HG03159 (cell line): Measurements from ENCODE around the gene TOP3B.

Experiments
- ATAC-seq: cut with Tn5 transposase; IDR thresholded peaks from one replicate; pipeline ENCODE4 v1.9.1; 2021; ENCODE audit warnings: mild to moderate bottlenecking, moderate library complexity; ENCODE audit not compliant: unreplicated experiment

TOP3B gene

DNA sequence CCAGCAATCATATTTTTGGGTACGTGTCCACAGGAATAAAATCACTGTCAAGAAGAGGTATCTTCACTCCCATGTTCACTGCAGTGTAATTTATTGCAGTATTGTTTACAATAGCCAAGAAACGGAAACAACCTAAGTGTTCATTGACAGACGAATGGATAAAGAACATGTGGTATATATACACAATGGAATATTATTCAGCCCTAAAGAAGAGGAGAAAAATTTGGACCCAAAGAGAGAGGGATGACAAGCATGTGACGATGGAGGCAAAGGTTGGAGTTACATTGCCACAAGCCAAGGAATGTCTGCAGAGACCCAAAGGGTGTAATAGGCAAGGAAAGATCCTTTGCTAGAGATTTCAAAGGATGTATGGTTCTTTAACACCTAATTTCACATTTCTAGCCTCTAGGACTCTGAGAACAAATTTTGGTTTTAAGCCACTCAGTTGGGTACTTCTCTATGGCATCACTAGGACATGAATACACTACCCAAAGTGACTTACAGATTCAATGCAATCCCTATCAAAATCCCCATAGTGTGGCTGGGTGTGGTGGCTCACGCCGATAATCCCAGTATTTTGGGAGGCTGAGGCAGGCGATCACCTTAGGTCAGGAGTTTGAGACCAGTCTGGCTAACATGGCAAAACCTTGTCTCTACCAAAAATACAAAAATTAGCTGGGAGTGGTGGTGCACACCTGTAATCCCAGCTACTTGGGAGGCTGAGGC, 31.1 kb upstream of the TOP3B start:
- no peak for ATAC-seq

DNA sequence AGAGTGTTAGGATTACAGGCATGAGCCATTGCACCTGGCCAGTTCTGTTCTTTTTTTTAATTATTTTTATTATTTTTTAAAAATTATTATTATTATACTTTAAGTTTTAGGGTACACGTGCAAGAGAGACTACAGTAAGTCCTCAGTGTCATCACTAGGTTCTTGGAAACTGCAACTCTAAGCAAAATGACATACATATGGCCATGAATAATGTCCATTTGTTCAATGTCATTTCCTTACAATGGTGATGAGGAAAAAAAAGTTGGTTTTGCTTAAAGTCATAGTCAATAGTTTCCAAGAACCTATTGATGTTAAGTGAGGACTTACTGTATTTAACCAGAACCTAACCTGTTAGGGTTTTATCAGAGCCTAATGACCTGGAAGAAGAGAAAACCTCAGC, 29.4 kb upstream of the TOP3B start:
- ATAC-seq: no peak

DNA sequence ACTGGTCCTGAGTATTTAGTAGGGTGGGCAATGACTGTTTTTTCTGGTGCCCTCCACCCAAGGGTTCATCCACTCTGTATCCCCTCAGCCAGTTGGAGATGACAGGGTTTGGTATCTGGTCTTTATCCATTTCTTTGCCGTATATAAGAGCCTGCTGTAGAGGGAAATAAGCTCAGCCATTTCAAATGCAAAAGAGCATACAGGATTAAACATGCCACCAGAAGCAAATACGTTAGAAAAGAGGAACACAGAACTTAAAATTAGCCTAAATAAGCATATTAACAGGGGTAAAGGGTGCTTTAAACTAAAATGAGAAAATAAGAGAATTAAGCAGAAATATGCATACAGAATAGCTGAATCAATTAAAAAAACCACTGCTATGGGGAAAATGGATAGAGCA, 27.8 kb upstream of the TOP3B start:
- ATAC-seq: no peak

DNA sequence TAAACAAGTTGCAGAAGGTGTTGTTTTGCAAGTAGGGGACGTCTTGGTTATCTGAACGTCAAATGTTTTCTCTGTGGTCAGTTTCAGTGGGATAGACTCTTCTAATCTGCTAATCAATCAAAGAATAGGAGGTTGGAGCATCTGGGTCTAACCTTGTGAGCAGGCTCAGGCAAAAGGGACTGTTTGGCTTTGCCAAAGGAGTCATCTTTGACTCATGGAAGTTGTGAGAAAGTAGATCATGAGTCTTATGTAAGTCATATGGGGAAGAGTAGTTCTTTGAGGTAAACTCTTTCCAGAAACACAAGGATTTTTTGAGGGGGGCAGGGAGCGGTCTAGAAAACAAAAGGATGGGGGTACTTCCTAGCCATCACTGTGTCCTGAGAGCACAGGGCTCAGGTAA, 27.1 kb upstream of the TOP3B start:
- no peak for ATAC-seq

DNA sequence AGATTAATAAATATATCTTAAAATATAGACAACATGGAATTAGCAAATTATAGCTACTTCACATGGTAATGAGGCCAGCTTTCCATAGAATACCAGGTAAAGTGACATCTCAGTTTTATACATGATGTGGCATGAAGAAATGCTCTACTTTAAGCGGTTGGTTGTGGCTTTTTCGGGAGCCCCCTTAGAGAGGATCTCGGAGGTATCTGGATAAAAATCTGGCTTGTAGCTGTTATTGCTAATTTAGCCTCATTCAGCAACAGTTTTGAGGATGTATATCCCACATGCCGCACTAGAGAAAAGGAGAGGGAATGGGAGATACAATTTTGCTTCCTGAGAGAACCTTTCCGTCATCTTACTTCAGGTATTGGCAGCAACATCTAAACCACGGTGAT, 24.0 kb upstream of the TOP3B start:
- no peak for ATAC-seq

DNA sequence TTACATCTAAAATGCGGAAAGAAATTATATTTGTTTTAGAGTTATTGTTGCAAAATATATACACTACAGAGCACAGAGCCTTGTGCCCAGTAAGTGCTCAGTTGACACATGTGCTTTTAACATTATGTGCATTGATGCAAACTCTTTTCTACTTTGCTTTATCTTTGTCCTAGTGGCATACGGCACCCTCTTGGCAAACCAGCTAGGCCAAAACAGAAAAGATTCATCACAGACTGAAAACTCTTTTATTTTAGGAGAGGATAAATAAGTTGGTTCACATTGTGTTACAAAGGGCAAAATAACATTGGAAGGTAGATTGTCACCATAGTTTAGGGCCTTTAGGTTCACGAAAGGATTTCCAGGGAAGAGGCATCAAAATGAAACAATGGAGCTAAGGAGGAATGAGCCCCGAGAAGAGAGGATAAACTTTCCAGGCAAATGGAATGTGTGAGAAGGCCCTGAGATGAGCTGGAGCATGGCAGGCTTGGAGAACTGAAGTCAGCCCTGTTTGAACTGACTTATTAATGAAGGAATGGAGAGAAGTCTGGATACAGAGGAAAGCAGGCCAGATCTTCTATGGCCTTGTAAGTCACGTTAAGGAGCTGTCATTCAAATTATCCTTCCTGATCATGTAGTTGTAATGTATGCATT, 23.5 kb upstream of the TOP3B start:
- ATAC-seq: no peak

GRCh38 chr22:22003233-22003632, 20.6 kb upstream of the TOP3B start:
- no peak for ATAC-seq

GRCh38 chr22:22002526-22003055, 20.0 kb upstream of the TOP3B start:
- ATAC-seq: no peak

DNA sequence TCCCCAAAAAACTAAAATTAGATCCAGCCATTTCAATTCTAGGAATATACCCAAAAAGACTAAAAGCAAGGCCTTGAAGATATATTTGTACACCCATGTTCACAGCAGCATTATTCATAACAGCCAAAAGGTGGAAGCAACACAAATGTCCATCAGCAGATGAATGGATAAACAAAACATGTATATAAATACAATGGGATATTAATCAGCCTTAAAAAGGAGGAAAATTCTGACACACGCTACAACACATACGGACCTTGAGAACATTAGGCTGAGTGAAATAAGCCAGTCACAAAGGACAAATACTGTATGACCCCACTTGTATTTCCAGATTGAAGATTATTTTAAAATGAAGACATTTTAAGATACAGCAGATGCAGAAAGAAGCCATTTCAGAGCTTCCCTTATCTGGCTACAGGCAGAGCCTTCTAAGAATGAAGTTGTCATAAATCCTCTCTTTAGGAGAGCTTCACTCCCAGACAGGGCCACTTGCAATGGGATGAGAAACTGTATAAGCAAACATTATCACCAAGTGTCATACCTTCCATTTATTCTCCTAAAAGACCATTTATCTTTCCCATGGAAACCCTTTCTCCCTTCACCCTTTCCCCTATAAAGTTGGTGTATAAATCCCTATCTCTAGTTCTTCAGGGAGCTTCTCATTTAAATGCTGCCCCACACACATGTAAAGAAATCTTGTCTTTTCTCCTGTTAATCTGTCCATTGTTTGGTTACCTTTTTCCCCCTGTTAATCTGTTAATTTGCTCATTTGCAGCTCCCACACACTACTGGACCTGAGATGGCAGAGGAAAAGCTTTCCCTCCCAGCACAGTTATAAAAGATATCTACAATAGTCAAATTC, 19.3 kb upstream of the TOP3B start:
- no peak for ATAC-seq

DNA sequence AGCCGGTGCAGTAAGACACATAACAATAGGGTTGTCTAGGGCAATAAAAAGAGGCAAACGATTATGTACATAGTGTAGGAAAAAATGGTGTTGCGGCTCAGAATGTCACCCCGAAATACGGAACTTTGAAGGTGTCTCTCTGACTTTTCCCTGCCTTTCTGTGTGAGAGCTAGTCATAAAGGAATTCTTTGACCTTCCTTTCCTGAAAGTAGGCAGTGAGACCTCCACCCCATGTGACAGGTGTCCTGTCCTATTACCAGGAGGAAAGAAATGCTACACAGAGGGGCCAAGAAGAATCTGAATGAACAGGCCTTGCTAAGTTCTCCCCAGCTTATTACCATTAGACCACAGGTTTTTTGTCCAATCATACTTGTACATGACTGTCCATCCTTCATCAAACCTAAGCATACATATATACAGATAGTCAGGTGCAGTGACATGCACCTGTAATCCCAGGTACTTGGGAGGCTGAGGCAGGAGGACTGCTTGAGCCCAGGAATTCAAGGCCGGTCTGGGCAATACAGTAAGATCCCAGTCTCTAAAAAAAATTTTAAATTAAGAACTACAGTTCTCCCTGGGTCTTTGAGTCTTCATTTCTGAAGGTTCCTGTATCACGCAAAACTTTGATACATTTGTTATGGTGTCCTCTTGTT, 16.1 kb upstream of the TOP3B start:
- no peak for ATAC-seq

DNA sequence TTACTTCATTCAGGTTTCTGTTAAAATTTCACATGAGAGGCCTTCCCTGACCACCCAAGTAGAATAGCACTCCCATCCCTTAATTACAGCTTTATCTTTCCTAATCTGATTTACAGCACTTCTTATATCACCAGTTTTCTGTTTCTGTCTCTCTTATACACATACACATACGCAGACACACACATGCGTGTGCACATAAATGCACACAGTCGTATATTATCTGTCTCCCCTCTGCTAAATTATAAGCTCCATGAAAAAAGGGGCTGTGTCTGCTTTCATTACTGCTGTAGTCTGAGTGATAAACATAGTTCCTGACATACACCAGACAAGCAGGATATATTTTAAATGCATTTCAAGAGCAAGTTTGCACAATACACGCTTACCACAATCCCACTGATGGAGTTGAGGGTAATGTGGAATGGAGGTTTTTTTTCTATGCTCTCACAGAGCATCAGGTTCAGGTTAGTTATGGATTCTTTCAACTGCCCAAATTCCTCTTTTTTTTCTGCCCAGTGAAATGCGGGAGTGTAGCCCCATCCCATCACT, 13.7 kb upstream of the TOP3B start:
- no peak for ATAC-seq

- ATAC-seq: no peak
Observed at GRCh38 chr22:21995660-21996059, 13.1 kb upstream of the TOP3B start.

DNA sequence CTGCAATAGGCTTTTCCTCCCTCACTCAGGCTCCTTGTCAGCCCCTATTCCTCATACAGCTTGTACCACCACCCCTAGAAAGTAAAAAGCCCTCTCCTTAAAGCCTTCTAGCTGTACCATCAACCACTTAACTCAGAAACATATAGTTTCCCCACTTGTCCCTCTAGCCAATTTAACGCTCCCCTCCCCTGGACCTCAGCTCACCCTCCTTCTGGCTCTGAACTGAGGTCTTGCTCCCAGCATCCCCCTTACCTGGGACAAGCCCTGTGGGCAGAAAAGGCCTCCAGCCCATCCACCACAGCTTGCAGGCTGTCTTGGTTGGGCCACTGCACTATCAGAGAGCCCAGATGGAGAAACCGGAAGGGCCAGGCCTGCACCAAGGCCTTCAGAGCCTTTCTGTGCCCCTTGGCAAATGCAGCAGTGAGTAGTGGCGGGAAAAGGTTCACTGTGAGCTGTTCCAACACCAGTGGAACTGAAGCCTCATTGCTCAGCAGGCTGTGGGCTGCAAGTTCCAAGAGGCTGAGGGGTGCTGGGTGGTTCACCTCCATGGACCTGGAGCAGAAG, 12.4 kb upstream of the TOP3B start:
- no peak for ATAC-seq

DNA sequence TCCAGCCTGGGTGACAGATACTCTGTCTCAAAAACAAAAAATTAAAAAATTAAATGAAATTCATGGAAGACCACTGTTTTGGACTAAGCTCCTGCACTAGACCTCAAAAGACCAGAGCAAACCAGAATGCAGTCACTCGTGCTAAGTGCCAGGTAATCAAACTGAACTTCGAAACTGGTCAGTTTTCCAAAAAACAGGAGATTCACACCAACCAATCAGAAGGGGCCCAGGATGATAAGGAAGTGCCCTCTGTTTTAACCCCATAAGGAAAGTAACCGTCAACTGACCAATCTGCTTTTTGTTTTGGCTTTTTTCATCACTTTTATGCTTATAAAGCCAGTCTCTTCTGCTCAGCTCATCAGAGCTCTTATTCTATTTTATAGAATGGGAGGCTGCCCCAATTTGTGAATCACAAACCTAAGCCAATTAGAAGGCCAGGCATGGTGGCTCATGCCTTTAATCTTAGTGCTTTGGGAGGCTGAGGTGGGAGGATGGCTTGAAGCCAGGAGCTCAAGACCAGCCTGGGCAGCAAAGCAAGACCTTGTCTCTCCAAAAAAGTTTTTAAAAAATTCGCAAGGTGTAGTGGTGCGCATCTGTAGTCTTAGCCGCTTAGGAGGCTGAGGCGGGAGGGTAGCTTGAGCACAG, 10.1 kb upstream of the TOP3B start:
- no peak for ATAC-seq

DNA sequence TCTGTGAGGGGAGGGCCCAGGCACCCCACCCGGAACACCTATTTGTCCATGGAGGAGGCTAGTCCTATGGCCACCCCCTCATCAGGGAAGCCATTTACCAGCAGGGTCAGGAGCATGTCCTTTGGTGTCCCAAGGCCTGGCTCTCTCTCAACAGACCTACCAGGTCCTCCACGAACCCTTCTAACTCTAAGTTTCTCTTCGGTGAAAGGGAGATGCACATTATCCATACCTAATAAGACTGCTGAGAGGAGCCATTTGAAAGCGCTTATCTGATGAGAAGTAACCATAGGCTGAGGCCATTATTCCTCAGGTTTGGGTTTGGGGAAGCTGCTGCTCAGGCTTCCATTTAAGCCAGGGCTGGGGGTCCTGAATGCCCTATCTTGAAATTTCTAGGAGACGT, 9.2 kb upstream of the TOP3B start:
- ATAC-seq: no peak

- ATAC-seq: no peak
Observed at GRCh38 chr22:21991304-21991596, 8.7 kb upstream of the TOP3B start.

GRCh38 chr22:21990445-21991303, 8.1 kb upstream of the TOP3B start:
- ATAC-seq: no peak

GRCh38 chr22:21989049-21989448, 6.5 kb upstream of the TOP3B start:
- ATAC-seq: no peak

DNA sequence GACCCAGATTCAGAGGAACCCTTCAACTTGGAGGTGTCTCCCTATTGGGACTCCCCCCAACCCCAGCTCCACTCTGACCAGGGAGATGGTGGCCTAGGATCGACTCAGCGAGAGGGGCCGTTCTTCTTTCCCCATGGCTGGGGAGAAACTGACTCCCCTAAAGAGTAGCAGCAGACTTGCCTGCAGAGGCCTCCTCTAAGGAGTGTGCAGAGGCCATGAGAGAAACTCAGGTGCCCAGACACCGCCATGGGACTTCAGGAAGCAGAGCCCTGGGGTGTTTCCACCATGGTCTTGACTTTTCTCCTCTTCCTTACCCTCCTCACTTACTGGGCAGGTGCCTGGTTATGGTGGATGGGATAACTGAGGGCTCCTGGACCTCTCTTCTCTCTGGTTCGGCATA, 2.6 kb upstream of the TOP3B start:
- no peak for ATAC-seq
